ENCODE results near the gene C1orf167. TPM values are rescaled to one million over a fixed set of nuclear protein-coding genes. Genes with fewer than 3 reads are reported as not detected.
A peak's percentile ranks its signal among the peaks of the same experiment; 100 is the strongest.

C1orf167 gene
- total and polyA plus RNA-seq, 2 experiments from 2014 or later, result 1.7 to 2.2 TPM

DNA sequence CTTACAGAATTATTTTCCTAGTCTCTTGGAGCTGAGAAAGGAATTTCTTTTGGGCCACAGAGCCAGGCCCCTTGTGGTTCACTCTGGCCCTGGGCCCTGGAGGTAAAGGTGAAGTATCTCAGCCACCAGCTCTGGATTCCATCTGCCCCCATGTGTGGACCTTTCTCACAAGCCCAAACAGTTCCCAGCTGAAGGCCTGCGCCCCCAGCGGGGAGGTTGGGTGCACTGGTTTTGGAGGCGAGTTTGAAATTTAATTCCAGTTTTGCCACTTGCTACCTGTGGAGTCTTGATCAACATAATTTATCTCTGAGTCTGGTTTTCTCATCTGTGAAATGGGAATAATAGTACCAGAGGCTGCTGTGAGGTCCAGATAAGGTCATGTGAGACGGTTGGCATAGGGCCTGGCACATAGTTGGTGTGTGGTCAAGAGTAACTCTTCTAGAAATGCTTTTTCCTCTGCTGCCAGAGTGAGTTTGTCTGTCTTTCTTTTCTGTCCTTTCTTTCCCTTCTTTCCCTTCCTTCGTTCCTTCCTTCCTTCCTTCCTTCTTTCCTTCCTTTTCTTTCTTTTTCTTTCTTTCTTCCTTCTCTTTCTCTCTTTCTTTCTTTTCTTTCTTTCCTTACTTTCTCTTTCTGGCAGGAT lies 20.0 kb upstream of the C1orf167 start:
- Mint-ChIP-seq H3K27ac (no peak overlapping the region), H3K4me1 (peaks cover 33% of the 10 kb centered on the region), H3K4me3 (no peak overlapping the region), H3K36me3 (ENCODE audit: low read depth) (peaks cover 12% of the 10 kb centered on the region; the same call in 2 of the 3 replicates), H3K9me3 (no peaks in the 10 kb centered on the region; the same call in 2 of the 3 replicates), H3K27me3 (ENCODE audit: insufficient read depth, low read depth, poor library complexity) (peaks cover 11% of the 10 kb centered on the region)
- no peak overlapping the region for H3K4me3 ChIP-seq
- H3K9me2 ChIP-seq (ENCODE audit: insufficient read depth), result no peaks in the 10 kb centered on the region
- H4K20me1 ChIP-seq (replicated peaks; ENCODE audit: insufficient read depth), result peaks cover 5% of the 10 kb centered on the region
- 0 out of 2 replicates have a peak, but pooled peaks cover 10% of the 10 kb centered on the region for H3F3A ChIP-seq (replicated peaks; ENCODE audit: low read depth)
- DNase-seq (ENCODE audit: low spot score), result peak; percentile 55
- no peak overlapping the region for H3K27ac ChIP-seq (ENCODE audit: low read depth)
- H3K36me3 ChIP-seq (ENCODE audit: insufficient read depth), result no peaks in the 10 kb centered on the region; the same call in 1 of the 2 replicates
- ATAC-seq, result peak; percentile 40
- peaks cover 12% of the 10 kb centered on the region for H3K79me2 ChIP-seq (replicated peaks; ENCODE audit: insufficient read depth)
- no peak overlapping the region for H2AFZ ChIP-seq
- H3K4me2 ChIP-seq, result no peak overlapping the region
- H3K27me3 ChIP-seq (ENCODE audit: insufficient read depth), result no peaks in the 10 kb centered on the region
- TF ChIP-seq, protein P1, sequence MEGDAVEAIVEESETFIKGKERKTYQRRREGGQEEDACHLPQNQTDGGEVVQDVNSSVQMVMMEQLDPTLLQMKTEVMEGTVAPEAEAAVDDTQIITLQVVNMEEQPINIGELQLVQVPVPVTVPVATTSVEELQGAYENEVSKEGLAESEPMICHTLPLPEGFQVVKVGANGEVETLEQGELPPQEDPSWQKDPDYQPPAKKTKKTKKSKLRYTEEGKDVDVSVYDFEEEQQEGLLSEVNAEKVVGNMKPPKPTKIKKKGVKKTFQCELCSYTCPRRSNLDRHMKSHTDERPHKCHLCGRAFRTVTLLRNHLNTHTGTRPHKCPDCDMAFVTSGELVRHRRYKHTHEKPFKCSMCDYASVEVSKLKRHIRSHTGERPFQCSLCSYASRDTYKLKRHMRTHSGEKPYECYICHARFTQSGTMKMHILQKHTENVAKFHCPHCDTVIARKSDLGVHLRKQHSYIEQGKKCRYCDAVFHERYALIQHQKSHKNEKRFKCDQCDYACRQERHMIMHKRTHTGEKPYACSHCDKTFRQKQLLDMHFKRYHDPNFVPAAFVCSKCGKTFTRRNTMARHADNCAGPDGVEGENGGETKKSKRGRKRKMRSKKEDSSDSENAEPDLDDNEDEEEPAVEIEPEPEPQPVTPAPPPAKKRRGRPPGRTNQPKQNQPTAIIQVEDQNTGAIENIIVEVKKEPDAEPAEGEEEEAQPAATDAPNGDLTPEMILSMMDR (conservative IDR thresholded peaks at IDR 0.05; ENCODE audit: low read depth in 2 of 2), result peak; percentile 45 to 50
- TF ChIP-seq NANOG (IDR thresholded peaks at IDR 0.05; ENCODE audit: borderline replicate concordance), result no peak
- peaks cover 18% of the 10 kb centered on the region for H3K4me1 ChIP-seq (ENCODE audit: insufficient read depth)

DNA sequence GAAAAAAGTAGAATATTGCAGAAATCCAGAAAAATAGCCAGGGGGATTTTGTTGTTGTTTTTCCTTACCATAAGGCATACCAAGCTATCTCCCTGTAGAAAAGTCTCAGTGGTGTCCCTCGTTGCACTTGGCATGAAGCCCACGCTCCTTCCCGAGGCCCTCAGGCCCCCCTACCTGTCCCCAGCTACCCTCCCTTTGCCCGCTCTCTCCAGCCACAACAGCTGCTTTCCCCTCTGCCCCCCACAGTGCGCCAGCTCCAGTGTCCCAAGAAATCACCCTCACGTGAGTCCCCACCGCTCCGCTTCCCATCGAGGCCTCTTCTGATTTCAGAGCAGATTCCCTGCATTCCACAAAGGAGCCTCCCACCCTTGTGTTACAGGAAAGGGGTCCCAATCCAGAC lies 17.7 kb upstream of the C1orf167 start:
- H3K27me3 ChIP-seq (ENCODE audit: insufficient read depth), result no peaks in the 10 kb centered on the region
- H3K27me3 Mint-ChIP-seq (ENCODE audit: insufficient read depth, low read depth, poor library complexity), result peaks cover 13% of the 10 kb centered on the region
- 0 out of 2 replicates have a peak, but pooled peaks cover 8% of the 10 kb centered on the region for H3K4me1 ChIP-seq (ENCODE audit: insufficient read depth)
- no peak overlapping the region for H3K27ac ChIP-seq (ENCODE audit: low read depth)
- no peak overlapping the region for H3K27ac Mint-ChIP-seq
- H3K4me3 ChIP-seq, result no peak overlapping the region
- H3K79me2 ChIP-seq (replicated peaks; ENCODE audit: insufficient read depth), result no peaks in the 10 kb centered on the region; the same call in 1 of the 2 replicates
- H3K36me3 ChIP-seq (ENCODE audit: insufficient read depth), result no peaks in the 10 kb centered on the region; the same call in 1 of the 2 replicates
- H2AFZ ChIP-seq, result no peak overlapping the region
- no peak overlapping the region for H3K4me2 ChIP-seq
- ATAC-seq (no peak), DNase-seq (ENCODE audit: low spot score) (no peak)
- H4K20me1 ChIP-seq (replicated peaks; ENCODE audit: insufficient read depth), result peaks cover 5% of the 10 kb centered on the region
- no peaks in the 10 kb centered on the region for H3K9me3 Mint-ChIP-seq
- H3F3A ChIP-seq (replicated peaks; ENCODE audit: low read depth), result 0 out of 2 replicates have a peak, but pooled peaks cover 7% of the 10 kb centered on the region
- H3K9me2 ChIP-seq (ENCODE audit: insufficient read depth), result no peaks in the 10 kb centered on the region
- H3K36me3 Mint-ChIP-seq (ENCODE audit: low read depth), result peaks cover 17% of the 10 kb centered on the region
- no peak overlapping the region for H3K4me3 Mint-ChIP-seq
- H3K4me1 Mint-ChIP-seq, result peaks cover 24% of the 10 kb centered on the region; the same call in 2 of the 3 replicates
- TF ChIP-seq EZH2 (IDR thresholded peaks at IDR 0.05; ENCODE audit: low read depth, unreplicated experiment) (no peak), POLR2AphosphoS5 (IDR thresholded peaks at IDR 0.05; ENCODE audit: low read depth) (no peak), NANOG (IDR thresholded peaks at IDR 0.05; ENCODE audit: borderline replicate concordance) (no peak), ZNF331 (CRISPR knock-in tag; IDR thresholded peaks at IDR 0.05; ENCODE audit: low read depth) (no peak), JUNB (IDR thresholded peaks at IDR 0.05; ENCODE audit: unreplicated experiment) (no peak), STAT1 (IDR thresholded peaks at IDR 0.05; ENCODE audit: unreplicated experiment) (no peak)
- TF ChIP-seq, protein P2, sequence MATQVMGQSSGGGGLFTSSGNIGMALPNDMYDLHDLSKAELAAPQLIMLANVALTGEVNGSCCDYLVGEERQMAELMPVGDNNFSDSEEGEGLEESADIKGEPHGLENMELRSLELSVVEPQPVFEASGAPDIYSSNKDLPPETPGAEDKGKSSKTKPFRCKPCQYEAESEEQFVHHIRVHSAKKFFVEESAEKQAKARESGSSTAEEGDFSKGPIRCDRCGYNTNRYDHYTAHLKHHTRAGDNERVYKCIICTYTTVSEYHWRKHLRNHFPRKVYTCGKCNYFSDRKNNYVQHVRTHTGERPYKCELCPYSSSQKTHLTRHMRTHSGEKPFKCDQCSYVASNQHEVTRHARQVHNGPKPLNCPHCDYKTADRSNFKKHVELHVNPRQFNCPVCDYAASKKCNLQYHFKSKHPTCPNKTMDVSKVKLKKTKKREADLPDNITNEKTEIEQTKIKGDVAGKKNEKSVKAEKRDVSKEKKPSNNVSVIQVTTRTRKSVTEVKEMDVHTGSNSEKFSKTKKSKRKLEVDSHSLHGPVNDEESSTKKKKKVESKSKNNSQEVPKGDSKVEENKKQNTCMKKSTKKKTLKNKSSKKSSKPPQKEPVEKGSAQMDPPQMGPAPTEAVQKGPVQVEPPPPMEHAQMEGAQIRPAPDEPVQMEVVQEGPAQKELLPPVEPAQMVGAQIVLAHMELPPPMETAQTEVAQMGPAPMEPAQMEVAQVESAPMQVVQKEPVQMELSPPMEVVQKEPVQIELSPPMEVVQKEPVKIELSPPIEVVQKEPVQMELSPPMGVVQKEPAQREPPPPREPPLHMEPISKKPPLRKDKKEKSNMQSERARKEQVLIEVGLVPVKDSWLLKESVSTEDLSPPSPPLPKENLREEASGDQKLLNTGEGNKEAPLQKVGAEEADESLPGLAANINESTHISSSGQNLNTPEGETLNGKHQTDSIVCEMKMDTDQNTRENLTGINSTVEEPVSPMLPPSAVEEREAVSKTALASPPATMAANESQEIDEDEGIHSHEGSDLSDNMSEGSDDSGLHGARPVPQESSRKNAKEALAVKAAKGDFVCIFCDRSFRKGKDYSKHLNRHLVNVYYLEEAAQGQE (IDR thresholded peaks at IDR 0.05; ENCODE audit: unreplicated experiment), result no peak
- TF ChIP-seq, protein P3, sequence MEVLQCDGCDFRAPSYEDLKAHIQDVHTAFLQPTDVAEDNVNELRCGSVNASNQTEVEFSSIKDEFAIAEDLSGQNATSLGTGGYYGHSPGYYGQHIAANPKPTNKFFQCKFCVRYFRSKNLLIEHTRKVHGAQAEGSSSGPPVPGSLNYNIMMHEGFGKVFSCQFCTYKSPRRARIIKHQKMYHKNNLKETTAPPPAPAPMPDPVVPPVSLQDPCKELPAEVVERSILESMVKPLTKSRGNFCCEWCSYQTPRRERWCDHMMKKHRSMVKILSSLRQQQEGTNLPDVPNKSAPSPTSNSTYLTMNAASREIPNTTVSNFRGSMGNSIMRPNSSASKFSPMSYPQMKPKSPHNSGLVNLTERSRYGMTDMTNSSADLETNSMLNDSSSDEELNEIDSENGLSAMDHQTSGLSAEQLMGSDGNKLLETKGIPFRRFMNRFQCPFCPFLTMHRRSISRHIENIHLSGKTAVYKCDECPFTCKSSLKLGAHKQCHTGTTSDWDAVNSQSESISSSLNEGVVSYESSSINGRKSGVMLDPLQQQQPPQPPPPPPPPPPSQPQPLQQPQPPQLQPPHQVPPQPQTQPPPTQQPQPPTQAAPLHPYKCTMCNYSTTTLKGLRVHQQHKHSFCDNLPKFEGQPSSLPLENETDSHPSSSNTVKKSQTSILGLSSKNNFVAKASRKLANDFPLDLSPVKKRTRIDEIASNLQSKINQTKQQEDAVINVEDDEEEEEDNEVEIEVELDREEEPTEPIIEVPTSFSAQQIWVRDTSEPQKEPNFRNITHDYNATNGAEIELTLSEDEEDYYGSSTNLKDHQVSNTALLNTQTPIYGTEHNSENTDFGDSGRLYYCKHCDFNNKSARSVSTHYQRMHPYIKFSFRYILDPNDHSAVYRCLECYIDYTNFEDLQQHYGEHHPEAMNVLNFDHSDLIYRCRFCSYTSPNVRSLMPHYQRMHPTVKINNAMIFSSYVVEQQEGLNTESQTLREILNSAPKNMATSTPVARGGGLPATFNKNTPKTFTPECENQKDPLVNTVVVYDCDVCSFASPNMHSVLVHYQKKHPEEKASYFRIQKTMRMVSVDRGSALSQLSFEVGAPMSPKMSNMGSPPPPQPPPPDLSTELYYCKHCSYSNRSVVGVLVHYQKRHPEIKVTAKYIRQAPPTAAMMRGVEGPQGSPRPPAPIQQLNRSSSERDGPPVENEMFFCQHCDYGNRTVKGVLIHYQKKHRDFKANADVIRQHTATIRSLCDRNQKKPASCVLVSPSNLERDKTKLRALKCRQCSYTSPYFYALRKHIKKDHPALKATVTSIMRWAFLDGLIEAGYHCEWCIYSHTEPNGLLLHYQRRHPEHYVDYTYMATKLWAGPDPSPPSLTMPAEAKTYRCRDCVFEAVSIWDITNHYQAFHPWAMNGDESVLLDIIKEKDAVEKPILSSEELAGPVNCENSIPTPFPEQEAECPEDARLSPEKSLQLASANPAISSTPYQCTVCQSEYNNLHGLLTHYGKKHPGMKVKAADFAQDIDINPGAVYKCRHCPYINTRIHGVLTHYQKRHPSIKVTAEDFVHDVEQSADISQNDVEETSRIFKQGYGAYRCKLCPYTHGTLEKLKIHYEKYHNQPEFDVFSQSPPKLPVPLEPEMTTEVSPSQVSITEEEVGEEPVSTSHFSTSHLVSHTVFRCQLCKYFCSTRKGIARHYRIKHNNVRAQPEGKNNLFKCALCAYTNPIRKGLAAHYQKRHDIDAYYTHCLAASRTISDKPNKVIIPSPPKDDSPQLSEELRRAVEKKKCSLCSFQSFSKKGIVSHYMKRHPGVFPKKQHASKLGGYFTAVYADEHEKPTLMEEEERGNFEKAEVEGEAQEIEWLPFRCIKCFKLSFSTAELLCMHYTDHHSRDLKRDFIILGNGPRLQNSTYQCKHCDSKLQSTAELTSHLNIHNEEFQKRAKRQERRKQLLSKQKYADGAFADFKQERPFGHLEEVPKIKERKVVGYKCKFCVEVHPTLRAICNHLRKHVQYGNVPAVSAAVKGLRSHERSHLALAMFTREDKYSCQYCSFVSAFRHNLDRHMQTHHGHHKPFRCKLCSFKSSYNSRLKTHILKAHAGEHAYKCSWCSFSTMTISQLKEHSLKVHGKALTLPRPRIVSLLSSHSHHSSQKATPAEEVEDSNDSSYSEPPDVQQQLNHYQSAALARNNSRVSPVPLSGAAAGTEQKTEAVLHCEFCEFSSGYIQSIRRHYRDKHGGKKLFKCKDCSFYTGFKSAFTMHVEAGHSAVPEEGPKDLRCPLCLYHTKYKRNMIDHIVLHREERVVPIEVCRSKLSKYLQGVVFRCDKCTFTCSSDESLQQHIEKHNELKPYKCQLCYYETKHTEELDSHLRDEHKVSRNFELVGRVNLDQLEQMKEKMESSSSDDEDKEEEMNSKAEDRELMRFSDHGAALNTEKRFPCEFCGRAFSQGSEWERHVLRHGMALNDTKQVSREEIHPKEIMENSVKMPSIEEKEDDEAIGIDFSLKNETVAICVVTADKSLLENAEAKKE (CRISPR knock-in tag; IDR thresholded peaks at IDR 0.05), result no peak
